ENCODE results near the gene CCR7. TPM values are rescaled to one million over a fixed set of nuclear protein-coding genes. Genes with fewer than 3 reads are reported as not detected.

The CCR7 gene
- total and polyA plus RNA-seq, 2 of the 4 experiments (the other 2 are of a cell fraction) = 0.14 to 0.36 TPM

- H3K23ac ChIP-seq (ENCODE audit: low read depth, low read length) = no peak overlapping the region
- H3K9me3 ChIP-seq (ENCODE audit: control insufficient read depth, insufficient read depth, low read length) = peaks cover 10% of the 10 kb centered on the region
- H3K4me3 ChIP-seq (ENCODE audit: insufficient read depth, low read depth, low read length) = no peak overlapping the region
- ATAC-seq (ENCODE audit: low read depth) (no peak), DNase-seq (no peak)
- WGBS, 2 experiments (ENCODE audit: extremely low coverage in 2 of 2, insufficient read length in 1 of 2) = 80% methylated on average over 1 of the region's 7 CpGs; no CpG with 5 or more reads in 1 of the 2 experiments
- H3K56ac ChIP-seq (ENCODE audit: extremely low read depth, insufficient read depth, low read length) = no peak overlapping the region
- no peak overlapping the region for H2AK5ac ChIP-seq (ENCODE audit: low read depth, low read length)
- H4K8ac ChIP-seq (ENCODE audit: low read depth in 2 of 2, low read length in 2 of 2) = no peak overlapping the region
- H3K4me1 ChIP-seq (ENCODE audit: control insufficient read depth, insufficient read depth, low read length) = no peaks in the 10 kb centered on the region
- no peak overlapping the region for H3K4me2 ChIP-seq (ENCODE audit: low read depth, low read length)
- H3K9me1 ChIP-seq (ENCODE audit: insufficient read depth, low read length) = no peaks in the 10 kb centered on the region
- ChIA-PET CTCF (interaction anchor here (0.9 kb wide), 1 partner anchor 30 kb away, joined by 3 read pairs; no protein-coding TSS in a partner anchor), POLR2A (ENCODE audit: unreplicated experiment) (no interaction called here)
- no peaks in the 10 kb centered on the region for H3K36me3 ChIP-seq (ENCODE audit: control insufficient read depth, insufficient read depth, low read length)
- no peaks in the 10 kb centered on the region for H3K79me1 ChIP-seq (ENCODE audit: low read depth in 1 of 2, low read length in 2 of 2)
- in situ Hi-C loops (cut with MboI; ENCODE audit: low sequenced_read_pairs) (no loop called here), dilution Hi-C loops (cut with HindIII; ENCODE audit: low sequenced_read_pairs, unreplicated experiment) (no loop called here), intact Hi-C loops (cut with micrococcal nuclease) (no loop called here)
- no peak overlapping the region for H3K14ac ChIP-seq (replicated peaks; ENCODE audit: low read depth, low read length)
- H4K5ac ChIP-seq (ENCODE audit: low read depth, low read length) = no peak overlapping the region
- H3K18ac ChIP-seq (ENCODE audit: low read depth, low read length) = no peak overlapping the region
- peaks cover 34% of the 10 kb centered on the region for H3K27me3 ChIP-seq (ENCODE audit: control insufficient read depth, insufficient read depth, low read length)
- H2BK120ac ChIP-seq (ENCODE audit: low read depth, low read length) = no peak overlapping the region
- H2AK9ac ChIP-seq (replicated peaks; ENCODE audit: low read depth, low read length, poor library complexity) = no peak overlapping the region
- H3K27ac ChIP-seq (ENCODE audit: insufficient read depth, low read length) = no peak overlapping the region
- no peaks in the 10 kb centered on the region for H4K20me1 ChIP-seq (ENCODE audit: insufficient read depth, low read length)
- no TSS peak for BruUV-seq (replicated peaks)
- H3K9ac ChIP-seq (ENCODE audit: low read depth, low read length) = no peak overlapping the region
- TF ChIP-seq RAD21 (IDR thresholded peaks at IDR 0.05; ENCODE audit: low read length) = no peak
- no peak for TF ChIP-seq ELK1 (IDR thresholded peaks at IDR 0.05; ENCODE audit: borderline replicate concordance, low read depth, low read length)
- no peak for TF ChIP-seq MAZ (IDR thresholded peaks at IDR 0.05; ENCODE audit: borderline replicate concordance, low read depth, low read length)
- TF ChIP-seq FOS (IDR thresholded peaks at IDR 0.05; ENCODE audit: low read depth, low read length) = no peak
- no peak for TF ChIP-seq NFE2L2 (IDR thresholded peaks at IDR 0.05; ENCODE audit: low read depth, low read length)
- no peak for TF ChIP-seq MXI1 (IDR thresholded peaks at IDR 0.05; ENCODE audit: borderline replicate concordance, low read depth, low read length)
- TF ChIP-seq MAFK (IDR thresholded peaks at IDR 0.05; ENCODE audit: low read depth, low read length) = no peak
- no peak for TF ChIP-seq SMC3 (IDR thresholded peaks at IDR 0.05; ENCODE audit: low read depth, low read length)
- TF ChIP-seq RFX5 (IDR thresholded peaks at IDR 0.05; ENCODE audit: low read depth, low read length) = no peak
- TF ChIP-seq, protein P1, sequence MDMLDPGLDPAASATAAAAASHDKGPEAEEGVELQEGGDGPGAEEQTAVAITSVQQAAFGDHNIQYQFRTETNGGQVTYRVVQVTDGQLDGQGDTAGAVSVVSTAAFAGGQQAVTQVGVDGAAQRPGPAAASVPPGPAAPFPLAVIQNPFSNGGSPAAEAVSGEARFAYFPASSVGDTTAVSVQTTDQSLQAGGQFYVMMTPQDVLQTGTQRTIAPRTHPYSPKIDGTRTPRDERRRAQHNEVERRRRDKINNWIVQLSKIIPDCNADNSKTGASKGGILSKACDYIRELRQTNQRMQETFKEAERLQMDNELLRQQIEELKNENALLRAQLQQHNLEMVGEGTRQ (IDR thresholded peaks at IDR 0.05; ENCODE audit: low read depth, low read length) = no peak
- no peak for TF ChIP-seq POLR2A (IDR thresholded peaks at IDR 0.05; ENCODE audit: low read depth, low read length)
- TF ChIP-seq CHD1 (IDR thresholded peaks at IDR 0.05; ENCODE audit: low read depth, low read length) = no peak
- no peak for TF ChIP-seq CEBPB (IDR thresholded peaks at IDR 0.05; ENCODE audit: low read depth, low read length)
- TF ChIP-seq, protein P2, sequence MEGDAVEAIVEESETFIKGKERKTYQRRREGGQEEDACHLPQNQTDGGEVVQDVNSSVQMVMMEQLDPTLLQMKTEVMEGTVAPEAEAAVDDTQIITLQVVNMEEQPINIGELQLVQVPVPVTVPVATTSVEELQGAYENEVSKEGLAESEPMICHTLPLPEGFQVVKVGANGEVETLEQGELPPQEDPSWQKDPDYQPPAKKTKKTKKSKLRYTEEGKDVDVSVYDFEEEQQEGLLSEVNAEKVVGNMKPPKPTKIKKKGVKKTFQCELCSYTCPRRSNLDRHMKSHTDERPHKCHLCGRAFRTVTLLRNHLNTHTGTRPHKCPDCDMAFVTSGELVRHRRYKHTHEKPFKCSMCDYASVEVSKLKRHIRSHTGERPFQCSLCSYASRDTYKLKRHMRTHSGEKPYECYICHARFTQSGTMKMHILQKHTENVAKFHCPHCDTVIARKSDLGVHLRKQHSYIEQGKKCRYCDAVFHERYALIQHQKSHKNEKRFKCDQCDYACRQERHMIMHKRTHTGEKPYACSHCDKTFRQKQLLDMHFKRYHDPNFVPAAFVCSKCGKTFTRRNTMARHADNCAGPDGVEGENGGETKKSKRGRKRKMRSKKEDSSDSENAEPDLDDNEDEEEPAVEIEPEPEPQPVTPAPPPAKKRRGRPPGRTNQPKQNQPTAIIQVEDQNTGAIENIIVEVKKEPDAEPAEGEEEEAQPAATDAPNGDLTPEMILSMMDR (conservative IDR thresholded peaks at IDR 0.05; ENCODE audit: low read depth, low read length) = no peak
- H4K91ac ChIP-seq (ENCODE audit: insufficient read depth, low read depth, low read length) = no peak overlapping the region
- H2AFZ ChIP-seq (replicated peaks; ENCODE audit: low read length, poor library complexity) = no peak overlapping the region
- no peak overlapping the region for H2BK20ac ChIP-seq (ENCODE audit: low read depth, low read length)
- no peak overlapping the region for H2BK15ac ChIP-seq (ENCODE audit: low read depth, low read length)
- no peak overlapping the region for H2BK5ac ChIP-seq (ENCODE audit: low read depth, low read length, poor library complexity, severe bottlenecking)
- H3K4ac ChIP-seq (ENCODE audit: low read depth, low read length) = no peak overlapping the region
These were observed 3.0 kb upstream of the CCR7 start for GRCh38 chr17:40568074-40568836.

Data from IMR-90 (cell line).